Measurements from ENCODE around the gene TSPEAR.

TSPEAR gene

GRCh38 chr21:44524414-44525371, 186.7 kb downstream of the TSPEAR start:
- DNase-seq = no peak

GRCh38 chr21:44523567-44524413, 187.6 kb downstream of the TSPEAR start:
- no peak for DNase-seq

GRCh38 chr21:44522753-44523204, 188.6 kb downstream of the TSPEAR start:
- no peak for DNase-seq

- DNase-seq = no peak
Observed at GRCh38 chr21:44521928-44522752, 189.2 kb downstream of the TSPEAR start.

- no peak for DNase-seq
Observed at GRCh38 chr21:44521301-44521927, 190.0 kb downstream of the TSPEAR start.

GRCh38 chr21:44520326-44521300, 190.8 kb downstream of the TSPEAR start:
- no peak for DNase-seq

- no peak for DNase-seq
Observed at GRCh38 chr21:44519346-44520325, 191.7 kb downstream of the TSPEAR start.

- DNase-seq = no peak
Observed at GRCh38 chr21:44518686-44519085, 192.7 kb downstream of the TSPEAR start.

GRCh38 chr21:44517175-44517899, 194.0 kb downstream of the TSPEAR start:
- peak; percentile 64 for DNase-seq

- DNase-seq = no peak
Observed at GRCh38 chr21:44516828-44517174, 194.6 kb downstream of the TSPEAR start.

GRCh38 chr21:44516342-44516741, 195.0 kb downstream of the TSPEAR start:
- DNase-seq = no peak

GRCh38 chr21:44515359-44516165, 195.8 kb downstream of the TSPEAR start:
- DNase-seq = no peak

GRCh38 chr21:44514746-44515358, 196.5 kb downstream of the TSPEAR start:
- no peak for DNase-seq

- DNase-seq = no peak
Observed at GRCh38 chr21:44514218-44514520, 197.2 kb downstream of the TSPEAR start.

GRCh38 chr21:44513389-44514217, 197.8 kb downstream of the TSPEAR start:
- no peak for DNase-seq

- DNase-seq = no peak
Observed at GRCh38 chr21:44512496-44513388, 198.6 kb downstream of the TSPEAR start.
